NCI-H345 treated with DMSO at 0.1 percent for 48 hours (cell line): ENCODE measurements around the gene SLC9A1.

Experiments used
- DNase-seq: peaks from one replicate; lab custom pipeline; 2025; ENCODE audit not compliant: unreplicated experiment; lab: John Stamatoyannopoulos, UW

SLC9A1 gene

DNA sequence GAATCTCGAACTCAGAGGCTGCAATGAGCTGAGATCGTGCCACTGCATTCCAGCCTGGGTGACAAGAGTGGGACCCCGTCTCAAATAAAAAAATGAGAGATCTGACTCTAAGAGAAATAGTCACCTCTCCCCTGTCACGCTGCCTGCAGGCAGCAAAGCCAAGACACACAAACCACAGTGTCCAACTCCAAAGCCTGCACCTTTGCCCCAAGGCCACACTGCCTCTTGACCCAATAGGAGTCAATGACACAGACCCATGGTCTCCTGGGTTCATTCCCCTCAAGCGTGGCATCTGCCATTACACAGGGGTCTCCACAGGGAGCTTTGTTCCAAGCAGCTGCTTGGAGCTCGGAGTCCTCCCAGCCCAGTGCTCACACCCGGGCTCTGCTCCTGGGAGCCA is 46.3 kb downstream of the SLC9A1 start:
- DNase-seq, result no peak

- no peak for DNase-seq
Observed at GRCh38 chr1:27106561-27107323, 48.2 kb downstream of the SLC9A1 start.

DNA sequence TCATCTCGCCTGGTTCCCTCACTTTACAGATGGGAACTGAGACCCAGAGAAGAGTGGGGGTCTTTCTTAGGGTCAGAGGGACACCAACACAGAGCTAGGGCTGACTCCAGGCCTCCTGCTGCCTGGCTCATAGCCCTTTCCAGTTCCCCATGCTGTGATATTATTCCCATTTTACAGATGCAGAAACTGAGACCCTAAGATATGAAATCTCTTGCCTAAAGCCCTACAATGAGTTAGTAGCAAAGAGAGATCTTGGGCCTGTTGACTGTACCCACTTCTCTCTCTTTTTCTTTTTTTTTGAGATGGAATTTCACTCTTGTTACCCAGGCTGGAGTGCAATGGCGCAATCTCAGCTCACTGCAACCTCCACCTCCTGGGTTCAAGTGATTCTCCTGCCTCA is 49.9 kb downstream of the SLC9A1 start:
- no peak for DNase-seq

DNA sequence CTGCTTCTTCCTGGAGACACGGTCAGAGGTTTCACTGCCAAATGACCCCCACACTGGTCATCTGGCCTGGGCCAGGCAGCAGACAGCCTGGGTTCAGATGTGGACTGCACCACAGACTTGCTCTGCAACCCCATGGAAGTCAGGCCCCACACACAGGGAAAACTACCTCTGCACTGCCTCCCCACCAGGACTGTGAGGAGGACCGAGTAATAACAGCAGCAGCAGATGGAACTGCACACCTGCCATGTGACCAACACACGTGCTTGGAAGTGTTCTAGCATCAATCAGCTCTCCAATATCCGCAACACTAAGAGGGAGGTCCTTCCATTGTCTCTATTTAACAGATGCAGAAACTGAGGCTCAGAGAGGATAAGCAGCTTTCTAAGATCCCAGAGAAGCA is 51.4 kb downstream of the SLC9A1 start:
- DNase-seq, result no peak

- peak; percentile 38 for DNase-seq
Observed at GRCh38 chr1:27102707-27103468, 52.0 kb downstream of the SLC9A1 start.

GRCh38 chr1:27102134-27102706 is 52.7 kb downstream of the SLC9A1 start:
- DNase-seq, result no peak

DNA sequence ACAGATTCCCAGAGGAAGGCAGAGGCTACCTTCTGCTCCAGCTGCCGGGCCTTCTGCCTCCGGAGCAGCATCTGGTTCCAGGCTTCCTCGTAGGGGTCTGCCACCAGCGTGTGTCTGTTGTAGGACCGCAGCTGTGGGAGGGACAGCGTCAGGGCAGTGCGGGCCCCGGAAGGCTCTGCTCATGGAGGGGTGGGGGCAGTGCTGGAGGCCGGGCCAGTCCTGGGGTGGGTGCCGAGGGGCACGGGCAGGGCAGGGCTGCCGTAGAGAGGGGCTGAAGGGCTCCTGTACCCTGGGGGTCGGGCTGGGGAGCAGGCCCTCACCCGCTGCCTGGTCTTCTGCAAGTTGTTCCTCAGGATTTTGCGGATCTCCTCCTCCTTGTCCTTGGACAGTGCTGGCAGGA is 53.2 kb downstream of the SLC9A1 start:
- DNase-seq, result no peak

GRCh38 chr1:27101054-27101491 is 53.9 kb downstream of the SLC9A1 start:
- no peak for DNase-seq

GRCh38 chr1:27100335-27101053 is 54.4 kb downstream of the SLC9A1 start:
- DNase-seq, result no peak

DNA sequence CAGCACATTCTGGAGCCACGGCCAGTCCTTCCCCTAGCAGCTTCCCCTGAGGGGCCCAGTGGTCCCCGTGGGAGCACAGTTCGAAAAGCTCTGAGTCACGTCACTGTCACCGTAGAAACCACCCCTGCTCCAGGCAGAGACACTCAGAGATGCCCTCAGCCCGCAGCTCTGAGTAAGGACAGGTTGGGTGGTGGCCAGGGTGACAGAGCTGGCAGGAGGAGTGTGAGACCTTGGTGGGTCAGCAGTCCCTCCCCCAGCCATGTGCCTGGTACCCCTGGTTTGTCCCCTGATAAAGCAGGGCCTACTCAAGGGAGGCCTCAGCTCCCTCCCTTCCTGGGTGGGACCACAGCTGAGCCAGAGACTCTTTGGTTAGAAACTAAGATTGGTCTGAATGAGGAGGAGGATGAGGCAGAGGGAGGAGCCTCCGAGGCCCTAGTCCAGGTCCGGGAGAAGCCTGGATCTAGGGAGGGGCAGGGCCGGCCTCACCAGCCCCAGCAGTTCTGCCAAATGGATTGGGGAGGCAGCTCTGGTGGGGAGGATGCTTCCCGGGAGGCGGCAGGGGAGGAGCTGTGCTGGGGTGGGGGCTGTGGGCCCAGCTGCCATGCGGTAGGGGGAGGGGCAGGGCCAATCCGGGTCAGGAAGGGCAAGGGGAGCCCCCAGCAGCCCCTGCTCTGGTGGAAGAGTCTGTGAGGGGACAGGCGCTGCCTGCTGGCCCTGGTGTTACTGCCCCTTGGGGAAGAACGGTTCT is 55.2 kb downstream of the SLC9A1 start:
- DNase-seq, result no peak

GRCh38 chr1:27099135-27099586 is 55.8 kb downstream of the SLC9A1 start:
- peak; percentile 49 for DNase-seq

GRCh38 chr1:27098431-27099134 is 56.3 kb downstream of the SLC9A1 start:
- DNase-seq, result no peak

DNA sequence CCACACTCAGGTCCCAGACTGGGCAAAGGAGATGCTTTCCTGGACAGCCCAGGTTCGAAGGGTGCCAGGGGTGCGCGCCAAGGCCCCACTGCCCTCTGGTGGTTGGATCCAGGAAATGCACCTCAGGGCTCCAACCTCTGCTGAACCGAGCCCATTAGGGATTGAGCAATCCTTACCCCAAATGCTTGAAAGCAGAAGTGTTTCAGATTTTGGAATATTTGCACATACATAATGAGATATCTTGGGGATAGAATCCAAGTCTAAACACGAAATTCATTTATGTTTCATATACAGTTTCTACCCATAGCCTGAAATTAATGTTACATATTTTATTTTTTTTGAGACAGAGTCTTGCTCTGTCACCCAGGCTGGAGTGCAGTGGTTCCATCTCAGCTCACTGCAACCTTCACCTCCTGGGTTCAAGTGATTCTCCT is 57.4 kb downstream of the SLC9A1 start:
- DNase-seq, result peak; percentile 62

- no peak for DNase-seq
Observed at GRCh38 chr1:27095576-27095975, 59.3 kb downstream of the SLC9A1 start.

GRCh38 chr1:27092888-27093287 is 62.0 kb downstream of the SLC9A1 start:
- DNase-seq, result no peak

- no peak for DNase-seq
Observed at GRCh38 chr1:27090911-27091310, 64.0 kb downstream of the SLC9A1 start.

GRCh38 chr1:27087371-27088220 is 67.3 kb downstream of the SLC9A1 start:
- DNase-seq, result no peak

- DNase-seq, result no peak
Observed at GRCh38 chr1:27086628-27087027, 68.3 kb downstream of the SLC9A1 start.

DNA sequence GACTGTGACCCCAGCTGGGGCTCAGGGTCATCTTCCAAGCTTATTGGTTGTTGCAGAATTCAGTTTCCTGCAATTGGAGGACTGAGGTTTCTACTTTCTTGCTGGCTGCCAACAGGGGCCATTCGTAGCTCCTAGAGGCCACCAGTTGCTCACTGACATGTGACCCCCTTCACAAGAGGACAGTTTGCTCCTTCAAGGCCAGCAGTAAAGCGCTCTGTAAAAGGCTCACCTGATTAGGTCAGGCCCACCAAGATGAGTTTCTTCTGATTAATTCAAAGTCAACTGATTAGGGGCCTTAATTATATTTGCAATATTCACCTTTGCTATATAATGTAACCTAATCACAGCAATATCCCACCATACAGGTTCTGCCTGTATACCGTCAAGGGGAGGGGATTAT is 68.9 kb downstream of the SLC9A1 start:
- DNase-seq, result no peak
